Suprapubic skin (tissue), 3 donors: Measurements from ENCODE around the gene ELK1.

Source experiments
- POLR2A ChIP-seq, 2 donors: fragments of 450-650 bp; IDR thresholded peaks; one replicate each; pipeline ENCODE4 v1.6.1; 2017; ENCODE audit warnings: antibody characterized with exemption in 2 of 2, mild to moderate bottlenecking in 2 of 2, moderate library complexity in 2 of 2
- TF ChIP-seq, protein P1 (sequence below), 2 donors: fragments of 200-600 bp in 1 of 2; fragments of 450-650 bp in 1 of 2; sonication (generic) in 1 of 2; IDR thresholded peaks; one replicate each; pipeline ENCODE4 v1.5.1; 2016 to 2019; ENCODE audit warnings: antibody characterized with exemption in 2 of 2, mild to moderate bottlenecking in 1 of 2, moderate library complexity in 1 of 2

DNA sequence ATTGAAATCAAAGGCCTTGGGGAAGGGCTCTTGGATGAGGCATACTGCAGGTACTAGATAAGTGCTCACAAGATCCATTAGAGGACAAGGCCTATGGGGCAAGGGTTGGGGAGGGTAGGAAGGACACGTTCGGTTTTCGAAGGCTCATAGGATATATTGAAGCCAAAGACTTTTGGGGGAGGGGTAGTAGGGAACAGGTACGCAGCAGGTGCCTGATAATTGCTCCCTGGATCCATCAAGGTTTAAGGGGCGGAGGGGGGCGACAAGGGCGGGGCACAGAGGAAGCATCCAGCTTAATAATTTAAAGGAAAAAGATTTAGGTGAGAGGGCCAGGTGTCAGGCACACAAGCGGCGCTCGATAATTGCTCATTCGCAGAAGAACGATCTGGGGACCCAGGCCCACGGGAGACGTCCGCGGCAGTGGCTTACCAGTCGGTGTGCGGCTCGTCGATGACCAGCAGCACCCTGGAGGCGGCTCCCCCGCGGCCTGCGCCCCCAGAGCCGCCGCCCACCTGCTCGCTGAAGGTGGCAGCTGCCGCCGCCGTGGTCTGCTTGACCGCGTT, 31.4 kb downstream of the ELK1 start:
- TF ChIP-seq, protein P1, sequence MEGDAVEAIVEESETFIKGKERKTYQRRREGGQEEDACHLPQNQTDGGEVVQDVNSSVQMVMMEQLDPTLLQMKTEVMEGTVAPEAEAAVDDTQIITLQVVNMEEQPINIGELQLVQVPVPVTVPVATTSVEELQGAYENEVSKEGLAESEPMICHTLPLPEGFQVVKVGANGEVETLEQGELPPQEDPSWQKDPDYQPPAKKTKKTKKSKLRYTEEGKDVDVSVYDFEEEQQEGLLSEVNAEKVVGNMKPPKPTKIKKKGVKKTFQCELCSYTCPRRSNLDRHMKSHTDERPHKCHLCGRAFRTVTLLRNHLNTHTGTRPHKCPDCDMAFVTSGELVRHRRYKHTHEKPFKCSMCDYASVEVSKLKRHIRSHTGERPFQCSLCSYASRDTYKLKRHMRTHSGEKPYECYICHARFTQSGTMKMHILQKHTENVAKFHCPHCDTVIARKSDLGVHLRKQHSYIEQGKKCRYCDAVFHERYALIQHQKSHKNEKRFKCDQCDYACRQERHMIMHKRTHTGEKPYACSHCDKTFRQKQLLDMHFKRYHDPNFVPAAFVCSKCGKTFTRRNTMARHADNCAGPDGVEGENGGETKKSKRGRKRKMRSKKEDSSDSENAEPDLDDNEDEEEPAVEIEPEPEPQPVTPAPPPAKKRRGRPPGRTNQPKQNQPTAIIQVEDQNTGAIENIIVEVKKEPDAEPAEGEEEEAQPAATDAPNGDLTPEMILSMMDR (IDR thresholded peaks at IDR 0.05): no peak
- no peak for TF ChIP-seq POLR2A (IDR thresholded peaks at IDR 0.05)
